ENCODE results near the gene FAM117B.
"Not testable (repeated sequence)": the region's sequence is repeated elsewhere in the genome, so short reads cannot be mapped to it uniquely, and the experiment has no call there.

The FAM117B gene

DNA sequence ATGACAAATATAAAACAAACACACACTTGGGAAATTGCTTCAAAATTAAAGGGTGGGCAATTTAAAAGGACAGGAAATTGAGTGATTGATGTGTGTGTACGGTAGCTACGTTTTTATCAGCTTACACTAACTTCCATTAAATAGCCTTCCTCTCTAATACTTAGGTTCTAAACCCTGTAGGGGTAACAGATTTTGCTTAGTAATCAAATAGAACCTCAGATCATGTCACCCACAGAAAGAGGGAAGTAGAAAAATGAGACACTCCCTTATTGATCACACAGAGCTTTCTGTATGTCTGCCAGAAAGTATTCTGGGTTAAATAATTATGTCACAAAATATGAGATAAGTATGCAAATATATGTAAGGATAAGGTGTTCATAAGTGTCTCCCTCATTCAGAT lies 143.4 kb downstream of the FAM117B start:
- DNase-seq = no peak
- Mint-ChIP-seq H3K4me1 (peaks cover 29% of the 10 kb centered on the region), H3K27me3 (no peaks in the 10 kb centered on the region)

DNA sequence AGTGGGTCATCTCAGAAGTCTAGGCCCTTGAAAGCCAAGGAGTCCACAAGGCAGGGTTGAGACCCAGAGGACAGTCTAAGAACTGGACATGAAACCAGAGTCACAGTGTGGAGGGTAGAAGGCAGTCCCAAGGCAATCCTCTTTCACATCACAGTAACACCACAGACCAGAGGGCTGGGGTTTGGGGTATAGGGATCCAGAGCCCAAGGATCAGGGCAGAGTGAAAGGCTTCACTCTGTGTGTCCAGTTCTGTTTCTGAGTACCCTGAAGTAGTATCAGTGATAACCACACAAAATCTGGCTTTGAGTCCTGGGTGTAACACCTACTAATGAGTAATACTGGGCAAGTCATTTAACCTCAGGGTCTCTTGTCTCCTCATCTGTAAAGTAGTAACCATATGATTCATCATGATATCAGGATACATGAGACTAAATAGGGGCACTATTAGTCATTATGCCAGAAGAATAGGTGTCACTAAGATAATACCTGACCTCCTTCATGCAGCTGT lies 145.8 kb downstream of the FAM117B start:
- DNase-seq (peak; percentile 38 to 56), ATAC-seq (peak; percentile 98)
- H3K4me3 Mint-ChIP-seq = peak overlapping the region; percentile 61 to 68
- peaks cover 29% of the 10 kb centered on the region for H3K4me1 Mint-ChIP-seq
- H3K9me3 Mint-ChIP-seq = no peaks in the 10 kb centered on the region
- no peaks in the 10 kb centered on the region for H3K27me3 Mint-ChIP-seq
- H3K27ac Mint-ChIP-seq = peak overlapping the region; percentile 58 to 87

More for the DNA sequence above, 143.4 kb downstream of the FAM117B start:
- Mint-ChIP-seq H3K4me3 (no peak overlapping the region), H3K27ac (no peak overlapping the region), H3K9me3 (no peaks in the 10 kb centered on the region)
- no peak for ATAC-seq

DNA sequence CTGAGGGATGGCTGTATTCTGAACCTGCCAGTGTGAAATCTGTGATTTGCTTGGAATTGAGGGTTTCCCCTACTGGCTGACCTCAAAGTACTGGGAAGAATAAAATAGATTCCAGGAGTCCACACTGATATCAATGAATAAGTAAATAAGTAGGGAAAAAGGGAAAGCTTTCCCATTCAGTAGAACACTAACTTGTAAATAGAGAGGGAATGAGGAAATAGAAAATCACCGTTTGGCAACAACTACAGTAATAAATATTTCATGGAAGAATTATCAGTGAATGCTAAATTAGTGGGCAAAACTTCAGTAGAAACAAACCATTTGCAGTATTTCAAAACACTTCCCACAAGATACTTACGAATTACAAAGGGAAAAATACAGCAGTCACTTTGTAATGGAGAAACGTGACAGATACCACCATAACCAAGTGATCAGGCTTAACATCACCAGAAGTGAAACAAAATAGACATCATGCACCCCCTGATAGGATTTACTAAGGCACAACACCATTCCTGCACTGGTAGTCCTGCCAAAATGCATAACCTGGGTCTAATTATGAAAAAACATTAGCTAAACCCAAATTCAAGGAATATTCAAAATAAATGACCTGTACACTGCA lies 148.3 kb downstream of the FAM117B start:
- no peak for DNase-seq
- H3K4me1 Mint-ChIP-seq = peaks cover 35% of the 10 kb centered on the region
- H3K9me3 Mint-ChIP-seq = no peaks in the 10 kb centered on the region
- no peak for ATAC-seq
- H3K27me3 Mint-ChIP-seq = no peaks in the 10 kb centered on the region
- H3K27ac Mint-ChIP-seq = no peak overlapping the region
- H3K4me3 Mint-ChIP-seq = no peak overlapping the region

DNA sequence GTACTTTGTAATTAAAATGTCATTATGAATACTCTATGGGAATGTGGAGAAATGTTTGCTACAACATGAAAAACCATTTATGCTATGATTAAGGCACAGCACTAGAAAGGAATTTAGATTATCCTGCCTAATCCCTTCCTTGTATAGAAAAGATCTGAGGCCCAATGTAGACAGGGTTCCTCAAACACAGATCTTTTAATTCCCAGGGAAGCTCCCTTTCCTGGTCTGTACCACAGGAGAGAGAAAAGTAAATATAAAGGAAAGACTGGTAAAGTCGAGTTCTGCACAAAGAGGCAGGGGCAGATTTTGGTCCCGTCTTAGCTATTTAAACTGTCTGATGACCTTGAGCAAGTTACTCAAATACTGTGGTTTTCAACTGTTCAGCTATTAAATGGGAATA lies 152.1 kb downstream of the FAM117B start:
- no peak overlapping the region for H3K27ac Mint-ChIP-seq
- no peaks in the 10 kb centered on the region for H3K27me3 Mint-ChIP-seq
- H3K9me3 Mint-ChIP-seq = no peaks in the 10 kb centered on the region
- DNase-seq (no peak), ATAC-seq (no peak)
- H3K4me3 Mint-ChIP-seq = no peak overlapping the region
- H3K4me1 Mint-ChIP-seq = peaks cover 10% of the 10 kb centered on the region

DNA sequence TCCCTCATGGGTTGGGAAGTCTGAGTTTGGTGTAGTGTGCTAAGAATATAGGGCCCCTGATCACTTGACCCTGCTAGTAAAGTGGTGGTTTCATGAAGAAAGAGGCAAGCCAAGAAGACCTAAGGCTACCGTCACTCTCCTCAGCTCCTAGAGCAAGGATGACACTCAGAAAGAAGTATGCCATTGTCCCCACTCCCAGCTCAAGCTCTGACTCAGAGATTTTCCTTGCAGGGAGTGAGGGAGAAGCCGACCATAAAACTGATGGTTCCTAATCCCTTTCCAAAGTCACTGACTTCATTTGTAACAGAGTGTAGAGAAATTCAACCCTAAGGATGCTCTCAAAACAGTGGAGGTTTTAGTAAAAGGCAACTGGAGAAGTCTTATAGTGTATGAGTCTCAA lies 155.9 kb downstream of the FAM117B start:
- Mint-ChIP-seq H3K27me3 (no peaks in the 10 kb centered on the region), H3K4me3 (no peak overlapping the region), H3K27ac (no peak overlapping the region), H3K9me3 (no peaks in the 10 kb centered on the region), H3K4me1 (peaks cover 10% of the 10 kb centered on the region)
- no peak for ATAC-seq
- no peak for DNase-seq

DNA sequence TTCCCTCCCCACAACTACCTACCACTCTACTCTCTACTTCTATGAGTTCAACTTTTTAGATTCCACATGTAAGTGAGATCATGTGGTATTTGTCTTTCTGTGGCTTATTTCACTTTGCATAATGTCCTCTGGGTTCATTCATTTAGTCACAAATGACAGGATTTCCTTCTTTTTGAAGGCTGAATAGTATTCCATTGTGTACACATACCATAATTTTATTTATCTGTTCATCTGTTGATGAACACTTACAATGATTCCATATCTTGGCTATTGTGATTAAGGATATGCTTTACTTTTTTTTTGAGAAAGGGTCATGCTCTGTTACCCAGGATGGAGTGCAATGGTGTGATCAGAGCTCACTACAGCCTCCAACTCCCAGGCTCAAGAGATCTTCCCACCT lies 163.2 kb downstream of the FAM117B start:
- H3K4me3 Mint-ChIP-seq = no peak overlapping the region
- ATAC-seq (no peak), DNase-seq (no peak)
- peak overlapping the region in 1 of 2 donors; percentile 7 for H3K27ac Mint-ChIP-seq
- H3K4me1 Mint-ChIP-seq = no peaks in the 10 kb centered on the region
- H3K27me3 Mint-ChIP-seq = no peaks in the 10 kb centered on the region
- H3K9me3 Mint-ChIP-seq = peaks cover 0 to 8% of the 10 kb centered on the region in 2 donors

DNA sequence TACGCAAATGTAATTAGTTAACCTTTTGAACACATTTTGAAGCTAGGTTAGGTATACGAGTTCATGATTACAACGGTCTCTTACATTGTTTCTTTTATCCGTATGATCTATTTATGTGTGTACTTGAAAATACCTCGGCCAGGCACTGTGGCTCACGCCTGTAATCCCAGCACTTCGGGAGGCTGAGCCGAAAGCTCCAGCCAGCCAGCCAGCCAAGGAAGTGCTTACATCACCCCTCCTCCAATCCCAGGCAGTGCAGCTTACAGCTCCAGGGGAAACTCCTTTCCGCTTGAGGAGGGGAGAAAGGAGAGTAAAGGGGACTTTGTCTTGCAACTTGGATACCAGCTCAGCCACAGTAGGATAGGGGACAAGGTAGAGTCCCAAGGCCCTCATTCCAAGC lies 171.1 kb downstream of the FAM117B start:
- peaks cover 4 to 25% of the 10 kb centered on the region in 2 donors for H3K9me3 Mint-ChIP-seq
- not testable (repeated sequence) for DNase-seq, H3K27ac Mint-ChIP-seq, H3K27me3 Mint-ChIP-seq, H3K4me1 Mint-ChIP-seq, H3K4me3 Mint-ChIP-seq, ATAC-seq

DNA sequence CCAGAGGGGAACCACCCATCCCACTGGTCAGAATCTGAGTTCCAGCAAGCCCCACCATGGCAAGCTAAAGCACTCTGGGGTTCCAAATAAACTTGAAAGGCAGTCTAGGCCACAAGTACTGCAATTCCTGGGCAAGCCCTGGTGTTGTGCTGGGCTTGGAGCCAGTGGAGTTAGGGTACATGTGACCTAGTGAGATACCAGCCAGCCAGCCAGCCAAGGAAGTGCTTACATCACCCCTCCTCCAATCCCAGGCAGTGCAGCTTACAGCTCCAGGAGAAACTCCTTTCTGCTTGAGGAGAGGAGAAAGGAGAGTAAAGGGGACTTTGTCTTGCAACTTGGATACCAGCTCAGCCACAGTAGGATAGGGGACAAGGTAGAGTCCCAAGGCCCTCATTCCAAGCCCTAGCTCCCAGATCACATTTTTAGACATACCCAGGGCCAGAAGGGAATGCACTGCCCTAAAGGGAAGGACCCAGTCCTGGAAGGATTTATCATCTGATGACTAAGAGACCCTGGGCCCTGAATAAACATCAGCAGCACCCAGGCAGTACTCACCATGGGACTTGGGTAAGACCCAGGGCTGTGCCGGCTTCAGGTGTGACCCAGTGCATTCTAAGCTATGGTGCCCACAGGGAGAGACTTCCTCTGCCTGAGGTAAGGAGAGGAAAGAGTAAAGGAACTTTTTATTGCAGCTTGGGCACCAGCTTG lies 172.8 kb downstream of the FAM117B start:
- peaks cover 4 to 28% of the 10 kb centered on the region in 2 donors for H3K9me3 Mint-ChIP-seq
- not testable (repeated sequence) for H3K4me1 Mint-ChIP-seq, H3K27me3 Mint-ChIP-seq, DNase-seq, H3K27ac Mint-ChIP-seq, ATAC-seq, H3K4me3 Mint-ChIP-seq

DNA sequence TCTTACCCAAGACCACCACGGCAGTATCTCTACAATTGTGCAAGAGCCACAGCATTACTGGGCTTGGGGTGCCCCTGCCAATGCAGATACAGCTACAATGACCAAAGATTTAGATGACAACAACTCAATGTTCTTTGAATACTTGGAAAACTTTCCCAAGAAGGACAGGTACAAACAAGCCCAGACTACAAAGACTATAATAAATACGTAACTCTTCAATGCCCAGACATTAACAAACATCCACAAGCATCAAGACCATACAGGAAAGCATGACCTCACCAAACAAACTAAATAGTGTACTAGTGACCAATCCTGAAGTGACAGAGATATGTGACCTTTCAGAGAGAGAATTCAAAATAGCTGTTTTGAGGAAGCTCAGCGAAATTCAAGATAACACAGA lies 174.0 kb downstream of the FAM117B start:
- peak overlapping the region in 1 of 2 donors; percentile 15 for H3K27ac Mint-ChIP-seq
- no peaks in the 10 kb centered on the region for H3K27me3 Mint-ChIP-seq
- no peak overlapping the region for H3K4me3 Mint-ChIP-seq
- no peak for DNase-seq
- no peaks in the 10 kb centered on the region for H3K4me1 Mint-ChIP-seq
- H3K9me3 Mint-ChIP-seq = peaks cover 4 to 28% of the 10 kb centered on the region in 2 donors
- ATAC-seq = no peak

DNA sequence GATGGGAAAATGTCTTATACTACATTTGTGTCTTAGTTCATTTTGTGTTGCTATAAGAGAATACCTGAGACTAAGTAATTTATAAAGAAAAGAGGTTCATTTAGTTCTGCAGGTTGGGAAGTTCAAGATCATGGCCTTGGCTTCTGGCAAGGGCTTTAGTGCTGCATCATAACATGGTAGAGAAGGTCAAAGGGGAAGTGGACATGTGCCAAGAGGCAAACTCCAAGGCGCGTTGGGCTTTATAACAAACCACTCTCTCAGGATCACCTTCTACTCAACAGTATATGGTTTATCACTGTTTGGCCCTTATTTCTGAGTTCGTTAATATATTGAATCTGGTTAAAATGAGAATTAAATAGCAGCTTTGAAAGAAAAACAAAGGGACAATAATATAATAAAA lies 178.6 kb downstream of the FAM117B start:
- H3K27me3 Mint-ChIP-seq = no peaks in the 10 kb centered on the region
- ATAC-seq = no peak
- no peak overlapping the region for H3K27ac Mint-ChIP-seq

DNA sequence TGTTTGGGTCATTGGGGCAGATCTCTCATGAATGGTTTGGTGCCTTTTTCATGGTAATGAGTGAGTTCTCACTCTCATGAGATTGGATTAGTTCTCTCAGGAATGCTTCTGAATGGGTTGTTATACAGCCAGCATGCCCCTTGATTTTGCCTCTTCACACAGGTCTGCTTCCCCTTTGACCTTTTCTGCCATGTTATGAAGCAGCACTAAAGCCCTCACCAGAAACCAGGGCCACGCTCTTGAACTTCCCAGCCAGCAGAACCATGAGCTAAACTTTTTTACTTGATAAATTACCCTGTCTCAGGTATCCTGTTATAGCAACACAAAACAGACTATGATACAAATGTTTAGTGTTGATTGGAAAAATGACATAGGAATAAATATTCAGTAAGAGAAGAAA lies 179.5 kb downstream of the FAM117B start:
- Mint-ChIP-seq H3K4me1 (no peaks in the 10 kb centered on the region), H3K4me3 (no peak overlapping the region), H3K9me3 (peaks cover 4 to 22% of the 10 kb centered on the region in 2 donors), H3K27ac (peak overlapping the region in 1 of 2 donors; percentile 42), H3K27me3 (no peaks in the 10 kb centered on the region)
- DNase-seq (no peak), ATAC-seq (no peak)

More for the DNA sequence above, 178.6 kb downstream of the FAM117B start:
- no peaks in the 10 kb centered on the region for H3K4me1 Mint-ChIP-seq
- no peak for DNase-seq
- no peak overlapping the region for H3K4me3 Mint-ChIP-seq
- H3K9me3 Mint-ChIP-seq = peaks cover 4 to 30% of the 10 kb centered on the region in 2 donors

DNA sequence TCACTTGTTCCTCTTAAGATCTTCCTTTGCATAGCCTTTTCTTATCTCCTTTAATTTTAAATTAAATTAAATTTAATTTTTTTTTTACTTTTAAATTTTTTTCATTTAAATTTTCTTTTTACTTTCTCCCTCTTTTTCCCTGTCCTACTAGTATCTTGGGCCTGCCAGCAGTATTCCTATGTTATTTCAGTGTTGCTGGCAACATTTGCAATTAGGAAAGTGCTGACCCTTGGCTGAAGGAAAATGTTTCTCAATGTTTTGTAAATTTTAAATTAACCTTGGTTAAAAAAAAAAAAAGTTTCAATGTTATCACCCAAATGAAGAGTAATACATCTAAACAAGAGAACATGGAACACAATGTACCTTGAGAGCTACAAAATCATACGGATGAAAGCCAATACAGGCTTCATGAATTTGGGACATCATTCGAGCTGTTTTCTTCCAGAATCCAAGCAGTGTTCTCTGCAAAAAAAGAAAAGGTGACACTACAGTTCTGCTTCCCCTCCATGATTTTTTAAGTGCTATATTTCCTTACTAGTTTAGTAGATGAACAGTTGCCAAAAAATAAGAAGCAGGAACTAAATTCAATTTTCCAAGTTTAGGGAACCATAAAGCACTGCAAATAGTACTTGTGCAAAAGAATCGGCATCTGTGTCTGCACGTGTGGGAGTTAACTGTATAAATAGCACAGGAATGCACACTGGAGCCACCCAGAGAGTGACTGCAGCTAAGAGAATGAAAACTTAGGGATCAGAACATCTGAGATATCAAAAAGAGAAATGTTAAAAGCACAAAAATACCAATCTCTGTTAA lies 181.0 kb downstream of the FAM117B start:
- no peaks in the 10 kb centered on the region for H3K27me3 Mint-ChIP-seq
- no peak overlapping the region for H3K27ac Mint-ChIP-seq
- peaks cover 0 to 13% of the 10 kb centered on the region in 2 donors for H3K9me3 Mint-ChIP-seq
- DNase-seq = no peak
- no peak for ATAC-seq
- H3K4me1 Mint-ChIP-seq = no peaks in the 10 kb centered on the region
- no peak overlapping the region for H3K4me3 Mint-ChIP-seq

DNA sequence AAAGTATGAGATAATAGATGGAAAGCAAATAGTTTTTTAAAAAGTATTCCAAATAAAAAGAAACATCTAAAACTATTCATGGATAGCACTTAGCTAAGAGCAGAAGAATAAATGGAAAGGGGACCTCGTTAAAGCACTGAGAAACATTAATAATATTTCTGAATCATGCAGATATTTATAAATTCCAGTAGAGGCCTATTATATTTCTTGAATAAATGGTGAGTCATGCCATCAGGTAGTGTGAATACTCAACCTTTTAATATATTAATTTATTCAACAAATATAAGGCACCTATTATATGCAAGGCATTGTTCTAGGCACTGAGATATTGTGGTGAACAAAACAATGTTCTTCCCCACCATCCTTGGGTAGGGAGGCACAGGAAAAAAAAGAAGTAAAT lies 183.0 kb downstream of the FAM117B start:
- DNase-seq = no peak

DNA sequence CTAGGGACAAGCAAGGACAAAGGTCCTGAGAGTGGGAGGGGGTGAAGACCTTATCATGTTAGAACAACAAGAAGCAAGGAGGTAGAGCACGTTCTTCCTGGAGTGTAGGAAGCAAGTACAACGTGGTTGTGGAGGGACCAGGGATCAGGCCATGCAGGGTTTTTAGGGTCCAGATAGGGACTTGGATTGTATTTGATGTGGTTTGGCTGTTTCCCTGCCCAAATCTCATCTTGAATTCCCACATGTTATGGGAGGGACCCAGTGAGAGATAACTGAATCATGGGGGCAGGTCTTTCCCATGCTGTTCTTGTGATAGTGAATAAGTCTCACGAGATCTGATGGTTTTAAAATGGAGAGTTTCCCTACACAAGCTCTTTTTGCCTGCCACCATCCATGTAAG lies 183.6 kb downstream of the FAM117B start:
- Mint-ChIP-seq H3K4me3 (no peak overlapping the region), H3K4me1 (no peaks in the 10 kb centered on the region), H3K27me3 (no peaks in the 10 kb centered on the region), H3K9me3 (peaks cover 0 to 8% of the 10 kb centered on the region in 2 donors), H3K27ac (no peak overlapping the region)
- DNase-seq (no peak), ATAC-seq (no peak)

More for the DNA sequence above, 183.0 kb downstream of the FAM117B start:
- no peaks in the 10 kb centered on the region for H3K27me3 Mint-ChIP-seq
- no peak overlapping the region for H3K27ac Mint-ChIP-seq
- H3K9me3 Mint-ChIP-seq = peaks cover 0 to 8% of the 10 kb centered on the region in 2 donors
- H3K4me1 Mint-ChIP-seq = no peaks in the 10 kb centered on the region
- ATAC-seq = no peak
- H3K4me3 Mint-ChIP-seq = no peak overlapping the region

Data from stimulated activated naive CD8-positive, alpha-beta T cell treated with anti-CD3 and anti-CD28 coated beads, Interleukin-15, amount 100 ng/mL, for 72 hours (primary cell).